GM21825 (cell line): ENCODE data around the gene AK9.
"Not testable (repeated sequence)": the region's sequence is repeated elsewhere in the genome, so short reads cannot be mapped to it uniquely, and the experiment has no call there.

Experiments used
- ATAC-seq: cut with Tn5 transposase; IDR thresholded peaks from one replicate; pipeline ENCODE4 v1.9.1; 2021; ENCODE audit warnings: mild to moderate bottlenecking, moderate library complexity; ENCODE audit not compliant: unreplicated experiment

AK9 gene

DNA sequence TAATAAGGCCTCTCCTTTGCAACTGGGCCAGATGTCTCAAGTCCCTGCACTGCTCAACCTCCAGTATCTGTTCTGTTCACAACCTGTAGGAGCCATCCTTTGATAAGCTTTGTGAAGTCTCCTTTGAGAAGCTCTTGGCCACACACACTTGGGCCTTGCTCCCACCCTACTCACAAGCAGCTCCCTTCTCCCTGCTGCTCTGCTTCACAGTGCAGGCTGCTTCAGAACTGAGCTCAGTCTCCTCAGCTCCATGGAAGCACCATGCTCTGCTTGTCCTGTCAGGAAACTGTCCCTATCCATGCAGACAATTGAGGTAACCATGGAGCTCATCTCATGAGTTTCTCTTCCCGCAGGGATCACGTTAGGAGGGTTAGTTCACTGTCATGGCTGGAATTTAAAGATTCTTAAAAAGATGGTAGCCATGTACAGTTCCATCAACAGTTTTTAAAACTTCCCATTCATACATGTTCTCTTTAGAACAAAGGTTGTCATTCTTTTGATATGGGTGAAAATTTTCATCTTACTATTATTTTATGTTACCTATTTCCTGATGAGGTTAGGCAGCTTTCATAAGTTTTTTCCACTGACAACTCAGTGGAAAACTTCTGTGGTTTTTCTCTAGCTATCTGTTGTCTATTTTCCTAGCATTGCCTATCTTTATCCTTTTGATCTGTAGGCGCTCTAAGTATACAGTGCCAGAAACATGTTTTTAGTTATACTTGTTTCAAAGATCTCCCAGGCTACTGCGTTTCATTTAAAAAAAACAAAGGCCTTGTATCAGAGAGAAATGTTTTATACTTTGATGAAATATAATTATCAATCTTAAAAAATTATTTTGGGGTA lies 62.6 kb downstream of the AK9 start:
- ATAC-seq: no peak

GRCh38 chr6:109626311-109626710 lies 64.7 kb downstream of the AK9 start:
- ATAC-seq: no peak

GRCh38 chr6:109625199-109625598 lies 65.8 kb downstream of the AK9 start:
- ATAC-seq: no peak

DNA sequence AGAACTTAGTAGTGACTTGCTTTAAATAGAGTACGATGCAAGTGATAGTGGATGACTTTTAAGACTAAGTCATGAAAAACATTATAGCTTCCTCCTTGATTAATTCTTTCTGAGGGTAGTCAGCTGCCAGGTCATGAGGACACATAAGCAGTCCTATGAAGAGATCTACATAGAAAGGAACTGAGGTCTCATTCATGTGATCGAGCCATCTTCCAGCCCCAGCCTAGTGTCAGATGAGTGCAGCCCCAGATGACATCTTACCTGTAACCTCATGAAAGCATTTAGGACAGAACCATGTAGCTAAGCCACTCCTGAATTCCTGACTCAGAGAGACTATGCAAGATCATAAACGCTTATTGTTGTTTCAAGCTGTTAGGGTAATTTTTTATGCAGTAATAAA lies 67.7 kb downstream of the AK9 start:
- ATAC-seq: no peak

GRCh38 chr6:109612268-109612667 lies 78.7 kb downstream of the AK9 start:
- no peak for ATAC-seq

DNA sequence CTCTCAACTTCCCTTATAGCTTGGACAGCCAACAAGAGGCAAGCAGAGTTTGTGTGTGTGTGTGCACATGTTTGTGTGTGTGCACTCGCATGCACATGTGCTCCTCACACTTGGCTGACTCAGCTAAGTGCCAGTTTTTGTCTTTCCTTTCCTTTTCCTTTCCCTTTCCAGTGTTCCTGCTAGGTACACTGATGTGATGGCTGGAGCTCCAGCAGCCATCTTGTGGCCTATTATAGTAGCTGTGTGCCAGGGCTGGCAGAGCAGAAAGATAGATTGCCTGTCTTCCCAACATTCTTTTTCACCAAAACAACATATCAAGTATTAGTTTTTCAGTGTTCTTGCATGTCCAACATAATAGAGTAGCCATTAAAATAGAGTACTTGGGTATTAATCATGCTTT lies 79.5 kb downstream of the AK9 start:
- ATAC-seq: no peak

DNA sequence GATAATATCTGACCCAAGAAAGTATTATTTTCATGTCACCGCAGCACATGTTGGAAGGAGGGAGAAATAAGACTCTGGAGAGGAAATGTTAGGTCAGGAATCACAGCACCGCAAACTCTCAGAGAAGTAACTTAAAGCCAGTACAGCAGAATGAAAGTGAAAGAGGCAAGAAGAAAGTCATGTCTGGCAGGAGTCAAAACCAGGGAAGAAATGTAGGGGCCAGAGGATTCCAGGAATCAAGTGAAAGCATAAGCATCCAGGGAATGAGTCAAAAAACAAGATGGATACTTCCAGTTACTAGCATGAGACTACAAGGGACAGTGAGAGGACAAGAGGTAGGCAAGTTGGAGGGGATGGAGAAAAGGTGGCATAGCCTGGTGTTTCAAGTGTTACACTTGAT lies 80.4 kb downstream of the AK9 start:
- no peak for ATAC-seq

- ATAC-seq: no peak
Measured at GRCh38 chr6:109609737-109610136, 81.3 kb downstream of the AK9 start.

DNA sequence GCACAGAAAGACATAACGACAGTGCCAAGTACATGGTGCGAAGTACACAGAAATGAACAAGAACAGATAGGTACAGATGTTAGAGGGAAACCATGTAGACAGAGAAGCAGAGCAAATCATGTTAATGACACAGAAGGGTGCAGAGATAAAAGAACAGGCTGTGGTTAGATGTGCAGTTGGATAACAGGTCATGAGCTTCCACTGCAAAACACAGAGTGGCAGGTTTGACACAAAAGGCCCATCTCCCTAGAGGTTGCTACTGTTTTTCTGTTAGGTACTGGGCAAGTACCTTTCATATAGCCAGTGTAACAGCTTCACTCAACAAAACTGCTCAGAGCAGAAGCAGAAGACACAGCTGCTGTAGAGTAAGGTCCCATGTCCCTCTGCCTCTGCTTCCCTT lies 84.6 kb downstream of the AK9 start:
- no peak for ATAC-seq

DNA sequence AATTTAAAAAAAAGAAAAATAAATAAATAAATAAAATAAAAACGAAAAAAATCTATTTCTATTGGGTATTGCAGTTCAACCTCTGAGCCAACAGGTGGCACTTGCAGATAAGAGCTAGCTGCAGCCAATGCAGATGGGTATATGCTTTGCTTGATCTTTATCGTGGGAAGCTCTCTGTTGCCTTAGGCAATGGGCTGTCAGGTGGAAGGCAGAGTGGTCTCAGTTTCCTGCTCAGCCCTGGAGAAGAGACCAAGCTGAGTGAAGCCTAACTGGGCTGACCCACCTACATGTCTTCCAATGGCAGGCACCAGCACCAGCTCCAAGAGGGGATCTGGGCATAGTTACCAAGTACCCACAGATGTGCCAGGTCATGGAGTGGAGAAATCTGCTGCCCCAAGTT lies 95.0 kb downstream of the AK9 start:
- no peak for ATAC-seq

GRCh38 chr6:109580519-109580918 lies 110.5 kb downstream of the AK9 start:
- ATAC-seq: no peak

GRCh38 chr6:109579361-109579760 lies 111.6 kb downstream of the AK9 start:
- ATAC-seq: peak; percentile 55

GRCh38 chr6:109569901-109570300 lies 121.1 kb downstream of the AK9 start:
- ATAC-seq: not testable (repeated sequence)

GRCh38 chr6:109561844-109562243 lies 129.2 kb downstream of the AK9 start:
- ATAC-seq: no peak

DNA sequence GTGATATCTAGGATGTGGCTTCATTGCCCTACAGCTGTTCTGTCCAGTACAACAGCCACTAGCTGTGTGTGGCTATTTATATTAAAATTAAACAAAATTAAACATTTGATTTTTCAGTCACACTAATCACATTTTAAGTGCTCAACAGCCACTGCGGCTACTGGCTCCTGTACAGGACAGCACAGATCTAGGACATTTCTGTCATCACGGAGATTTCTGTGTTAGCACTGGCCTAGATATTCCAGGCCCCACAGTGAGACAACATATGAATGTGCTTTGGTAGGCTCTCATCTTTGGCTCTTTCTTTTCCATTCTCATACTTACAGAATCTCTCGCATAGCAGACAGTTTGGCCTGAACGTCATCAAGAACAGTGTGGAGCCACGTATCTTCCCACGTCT lies 159.6 kb downstream of the AK9 start:
- ATAC-seq: no peak

GRCh38 chr6:109527989-109528388 lies 163.0 kb downstream of the AK9 start:
- ATAC-seq: no peak

DNA sequence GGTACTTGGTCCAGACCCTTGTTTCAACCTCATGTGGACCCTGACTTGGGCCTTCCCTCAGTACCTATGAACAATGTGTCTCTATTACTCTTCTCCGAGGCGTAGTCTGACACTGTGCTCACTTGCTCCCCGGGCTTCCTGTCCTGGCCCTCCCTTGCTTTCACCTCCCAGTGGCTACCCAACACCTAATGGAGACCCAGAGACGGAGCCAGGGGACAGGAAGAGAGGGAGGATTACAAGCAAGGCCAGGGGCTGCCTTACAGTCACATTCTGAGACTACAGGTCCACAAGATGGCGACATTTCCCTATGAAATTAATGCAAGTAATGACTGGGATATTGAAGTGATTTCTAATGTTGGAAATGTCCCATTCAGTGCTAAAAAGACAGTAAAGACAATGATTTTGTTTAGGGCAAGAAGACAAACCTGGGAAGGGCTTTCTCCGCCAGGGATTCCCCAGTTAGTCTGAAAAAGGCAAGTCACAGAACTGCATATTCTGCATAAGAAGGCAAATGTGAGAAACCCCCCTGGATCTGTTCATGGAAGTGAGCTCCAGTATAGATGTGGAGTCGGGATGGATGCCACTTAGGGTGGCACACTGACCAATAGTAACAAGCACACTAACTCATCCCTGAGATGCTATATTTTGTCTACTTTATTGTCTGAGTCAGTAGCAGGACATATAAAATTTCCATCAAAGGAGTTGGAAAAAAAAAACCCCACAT lies 163.9 kb downstream of the AK9 start:
- ATAC-seq: no peak

DNA sequence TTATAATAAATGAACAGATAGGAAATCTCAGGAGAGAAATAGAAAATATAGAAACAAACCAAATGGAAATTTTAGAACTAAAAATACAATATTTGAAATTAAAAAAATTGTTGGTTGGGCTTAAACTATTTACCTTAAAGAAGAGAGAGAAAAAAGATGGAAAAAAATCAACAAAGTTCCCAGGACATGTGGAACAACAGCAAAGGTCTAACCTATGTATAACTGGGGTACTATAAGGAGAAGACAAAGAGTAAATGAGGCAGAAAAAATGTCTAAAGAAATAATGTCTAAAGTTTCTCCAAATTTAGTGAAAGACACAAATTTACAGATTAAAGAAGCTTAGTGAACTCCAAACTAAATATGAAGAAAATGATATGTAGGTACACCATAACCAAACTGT lies 166.9 kb downstream of the AK9 start:
- ATAC-seq: no peak

DNA sequence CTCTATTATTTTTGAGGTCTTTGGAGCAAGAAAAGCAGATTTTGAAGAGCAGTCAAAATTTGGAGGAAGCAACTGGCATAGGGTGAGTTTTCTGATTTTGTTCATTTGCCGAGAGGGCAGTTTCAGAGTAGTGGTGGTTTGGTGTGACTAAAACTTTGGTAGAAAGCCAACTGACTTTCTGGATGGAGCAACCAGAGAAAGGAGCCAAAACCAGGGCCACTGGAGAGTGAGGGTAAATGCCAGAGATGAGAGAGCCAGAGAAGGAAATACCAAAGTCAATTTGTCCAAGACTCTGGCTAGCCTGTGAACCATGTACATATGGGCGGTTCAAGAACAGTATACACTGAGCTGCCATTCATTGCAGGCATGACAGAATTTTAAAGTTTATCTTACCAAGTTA lies 167.5 kb downstream of the AK9 start:
- no peak for ATAC-seq

DNA sequence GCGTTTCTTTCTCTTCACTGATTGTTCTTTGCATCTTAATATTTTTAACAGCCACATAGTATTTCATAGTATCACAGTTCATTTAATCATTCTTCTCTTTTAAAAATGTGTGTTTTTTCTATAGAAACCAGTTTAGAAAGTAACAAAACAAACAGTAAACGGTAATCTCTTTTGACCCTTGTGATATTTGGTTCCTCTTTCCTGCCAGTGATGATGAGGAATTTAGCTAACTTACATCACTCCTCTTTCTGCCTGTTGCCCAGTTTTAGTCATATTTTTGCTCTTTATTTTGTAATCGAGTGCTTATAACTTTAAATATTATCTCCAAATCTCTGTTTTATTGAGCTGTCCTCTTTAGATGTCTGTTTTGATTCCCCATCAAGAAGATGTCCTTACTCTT lies 169.9 kb downstream of the AK9 start:
- no peak for ATAC-seq

GRCh38 chr6:109519647-109520046 lies 171.4 kb downstream of the AK9 start:
- ATAC-seq: not testable (repeated sequence)

- ATAC-seq: no peak
Measured at GRCh38 chr6:109516929-109517328, 174.1 kb downstream of the AK9 start.
